Kidney capillary endothelial cell (primary cell): ENCODE data around the gene OR2F2.

ENCODE experiments used
- DNase-seq: peaks from one replicate; pipeline ENCODE4 v3.0.0-alpha.2; 2018; ENCODE audit warnings: low spot score

The OR2F2 gene

GRCh38 chr7:143914938-143915652 lies 19.9 kb upstream of the OR2F2 start:
- no peak for DNase-seq

- DNase-seq = no peak
Observed at GRCh38 chr7:143924851-143925250, 10.2 kb upstream of the OR2F2 start.

- no peak for DNase-seq
Observed at GRCh38 chr7:143929224-143929920, 5.7 kb upstream of the OR2F2 start.

- DNase-seq = no peak
Observed at GRCh38 chr7:143931739-143932138, 3.3 kb upstream of the OR2F2 start.

GRCh38 chr7:143936087-143937009 lies 1.3 kb downstream of the OR2F2 start:
- no peak for DNase-seq

- DNase-seq = no peak
Observed at GRCh38 chr7:143938379-143939243, 3.6 kb downstream of the OR2F2 start.

- no peak for DNase-seq
Observed at GRCh38 chr7:143945423-143945822, 10.4 kb downstream of the OR2F2 start.

- no peak for DNase-seq
Observed at GRCh38 chr7:143947111-143947510, 12.1 kb downstream of the OR2F2 start.

GRCh38 chr7:143948733-143949132 lies 13.7 kb downstream of the OR2F2 start:
- DNase-seq = no peak

GRCh38 chr7:143953421-143953820 lies 18.4 kb downstream of the OR2F2 start:
- DNase-seq = no peak

- no peak for DNase-seq
Observed at GRCh38 chr7:143954135-143954534, 19.1 kb downstream of the OR2F2 start.

- no peak for DNase-seq
Observed at GRCh38 chr7:143954544-143954943, 19.5 kb downstream of the OR2F2 start, which contains the start of gene OR2F1. OR2F1 (plus strand) TSS chr7:143954844; CDS start chr7:143959971, 5,127 bp downstream.

- DNase-seq = no peak
Observed at GRCh38 chr7:143958781-143959180, 23.7 kb downstream of the OR2F2 start.

GRCh38 chr7:143960813-143961610 lies 26.0 kb downstream of the OR2F2 start:
- no peak for DNase-seq

GRCh38 chr7:143965280-143965679 lies 30.2 kb downstream of the OR2F2 start:
- DNase-seq = no peak

GRCh38 chr7:143967398-143967797 lies 32.4 kb downstream of the OR2F2 start:
- DNase-seq = no peak

GRCh38 chr7:143973870-143974416 lies 38.9 kb downstream of the OR2F2 start:
- no peak for DNase-seq

- no peak for DNase-seq
Observed at GRCh38 chr7:143974459-143974858, 39.4 kb downstream of the OR2F2 start.

GRCh38 chr7:143975617-143976016 lies 40.6 kb downstream of the OR2F2 start:
- DNase-seq = no peak

GRCh38 chr7:143978585-143978984 lies 43.6 kb downstream of the OR2F2 start:
- no peak for DNase-seq
